HG03469 (cell line): ENCODE measurements around the gene CBS.
"Not testable (repeated sequence)": the region's sequence is repeated elsewhere in the genome, so short reads cannot be mapped to it uniquely, and the experiment has no call there.

Source experiments
- ATAC-seq: cut with Tn5 transposase; IDR thresholded peaks from one replicate; pipeline ENCODE4 v1.9.1; 2021; ENCODE audit warnings: mild to moderate bottlenecking, moderate library complexity, moderate number of reproducible peaks; ENCODE audit not compliant: unreplicated experiment

The CBS gene

GRCh38 chr21:43069682-43070081 lies 6.0 kb downstream of the CBS start:
- not testable (repeated sequence) for ATAC-seq

GRCh38 chr21:43068065-43068464 lies 7.6 kb downstream of the CBS start:
- ATAC-seq, result not testable (repeated sequence)

- not testable (repeated sequence) for ATAC-seq
Measured at GRCh38 chr21:43066690-43067089, 8.9 kb downstream of the CBS start.

- ATAC-seq, result not testable (repeated sequence)
Measured at GRCh38 chr21:43065991-43066390, 9.6 kb downstream of the CBS start.

- not testable (repeated sequence) for ATAC-seq
Measured at GRCh38 chr21:43064265-43064917, 11.2 kb downstream of the CBS start.

GRCh38 chr21:43062955-43063664 lies 12.5 kb downstream of the CBS start:
- ATAC-seq, result not testable (repeated sequence)

GRCh38 chr21:43053112-43053511 lies 22.5 kb downstream of the CBS start:
- not testable (repeated sequence) for ATAC-seq

GRCh38 chr21:43045876-43046821 lies 29.5 kb downstream of the CBS start:
- ATAC-seq, result not testable (repeated sequence)

GRCh38 chr21:43045165-43045875 lies 30.3 kb downstream of the CBS start:
- ATAC-seq, result not testable (repeated sequence)

GRCh38 chr21:43044547-43044946 lies 31.1 kb downstream of the CBS start:
- not testable (repeated sequence) for ATAC-seq

GRCh38 chr21:43043291-43043690 lies 32.3 kb downstream of the CBS start:
- not testable (repeated sequence) for ATAC-seq

GRCh38 chr21:43042169-43042568 lies 33.5 kb downstream of the CBS start:
- ATAC-seq, result not testable (repeated sequence)

GRCh38 chr21:43038659-43039044 lies 37.0 kb downstream of the CBS start:
- not testable (repeated sequence) for ATAC-seq

- not testable (repeated sequence) for ATAC-seq
Measured at GRCh38 chr21:43037918-43038658, 37.5 kb downstream of the CBS start.

GRCh38 chr21:43036889-43037288 lies 38.7 kb downstream of the CBS start:
- ATAC-seq, result not testable (repeated sequence)

GRCh38 chr21:43034826-43035225 lies 40.8 kb downstream of the CBS start:
- ATAC-seq, result no peak

- ATAC-seq, result no peak
Measured at GRCh38 chr21:43034101-43034500, 41.5 kb downstream of the CBS start.

GRCh38 chr21:43031121-43031619 lies 44.5 kb downstream of the CBS start:
- no peak for ATAC-seq

GRCh38 chr21:43029785-43030184 lies 45.9 kb downstream of the CBS start:
- ATAC-seq, result no peak
